Neuronal stem cell (in vitro differentiated cells): ENCODE measurements around the gene ARTN.

Experiments
- DNase-seq: peaks from one replicate; pipeline ENCODE4 v3.0.0-alpha.2; 2013; ENCODE audit warnings: low spot score
- H2AFZ ChIP-seq: one replicate; pipeline ENCODE4 v1.6.1; 2013; ENCODE audit warnings: mild to moderate bottlenecking, low read length, inconsistent platforms
- H2AK5ac ChIP-seq: 2 replicates; pipeline ENCODE4 v1.6.1; 2013; ENCODE audit warnings: low read depth, mild to moderate bottlenecking, inconsistent platforms, low read length, moderate library complexity, mixed read lengths
- H2BK120ac ChIP-seq: 2 replicates; pipeline ENCODE4 v1.6.1; 2013; ENCODE audit warnings: low read depth, mild to moderate bottlenecking, inconsistent platforms, low read length, moderate library complexity, mixed read lengths
- H2BK12ac ChIP-seq: one replicate; pipeline ENCODE4 v1.6.1; 2013; ENCODE audit warnings: low read length, inconsistent platforms
- H2BK15ac ChIP-seq: 2 replicates; pipeline ENCODE4 v1.6.1; 2013; ENCODE audit warnings: mild to moderate bottlenecking, low read length, inconsistent platforms, mixed read lengths
- H2BK5ac ChIP-seq: one replicate; pipeline ENCODE4 v1.6.1; 2013; ENCODE audit warnings: inconsistent platforms, mild to moderate bottlenecking, low read length, moderate library complexity
- H3K14ac ChIP-seq: one replicate; pipeline ENCODE4 v1.6.1; 2013; ENCODE audit warnings: low read length, inconsistent platforms
- H3K18ac ChIP-seq: 2 replicates; pipeline ENCODE4 v1.6.1; 2013; ENCODE audit warnings: low read length, inconsistent platforms
- H3K23ac ChIP-seq: 2 replicates; pipeline ENCODE4 v1.6.1; 2013; ENCODE audit warnings: low read depth, mild to moderate bottlenecking, mixed read lengths, low read length, inconsistent platforms; ENCODE audit not compliant: poor library complexity
- H3K27ac ChIP-seq: replicated peaks from 3 replicates; pipeline ENCODE4 v1.5.1; 2013; ENCODE audit warnings: low read length, inconsistent platforms
- H3K27me3 ChIP-seq, 3 experiments: 2 replicates each; pipeline ENCODE4 v1.6.1; 2013; ENCODE audit warnings: low read length in 3 of 3, mild to moderate bottlenecking in 2 of 3, inconsistent platforms in 1 of 3, low read depth in 1 of 3, mixed read lengths in 1 of 3, moderate library complexity in 1 of 3; ENCODE audit not compliant: control insufficient read depth in 3 of 3, insufficient read depth in 3 of 3
- H3K36me3 ChIP-seq, 2 donors: replicated peaks in 1 of 2; 2 replicates each; pipeline ENCODE4 v1.6.1; 2013; ENCODE audit warnings: low read length in 2 of 2; ENCODE audit not compliant: control insufficient read depth in 2 of 2, insufficient read depth in 2 of 2
- H3K4ac ChIP-seq: 2 replicates; pipeline ENCODE4 v1.6.1; 2013; ENCODE audit warnings: inconsistent platforms, mild to moderate bottlenecking, low read length, moderate library complexity
- H3K4me1 ChIP-seq, 2 donors: 1 replicate in 1 of 2; 2 replicates in 1 of 2; pipeline ENCODE4 v1.6.1; 2013; ENCODE audit warnings: low read length in 2 of 2, low read depth in 1 of 2; ENCODE audit not compliant: control insufficient read depth in 2 of 2, insufficient read depth in 1 of 2
- H3K4me2 ChIP-seq: one replicate; pipeline ENCODE4 v1.6.1; 2013; ENCODE audit warnings: mild to moderate bottlenecking, low read length, inconsistent platforms; ENCODE audit not compliant: insufficient read depth, poor library complexity, severe bottlenecking
- H3K4me3 ChIP-seq, 2 donors: 2 replicates each; pipeline ENCODE4 v1.5.1; 2013; ENCODE audit warnings: low read length in 2 of 2, mild to moderate bottlenecking in 2 of 2, inconsistent platforms in 1 of 2, moderate library complexity in 1 of 2
- H3K79me1 ChIP-seq: one replicate; pipeline ENCODE4 v1.6.1; 2013; ENCODE audit warnings: low read depth, mild to moderate bottlenecking, inconsistent platforms, low read length, moderate library complexity
- H3K9ac ChIP-seq: one replicate; pipeline ENCODE4 v1.6.1; 2013; ENCODE audit warnings: mild to moderate bottlenecking, low read depth, low read length, inconsistent platforms; ENCODE audit not compliant: poor library complexity
- H3K9me3 ChIP-seq, 2 donors: replicated peaks in 1 of 2; 2 replicates each; pipeline versions ENCODE3 to v1.6.1; 2013; ENCODE audit warnings: low read length in 2 of 2, mild to moderate bottlenecking in 2 of 2, inconsistent platforms in 1 of 2, low read depth in 1 of 2, mixed read lengths in 1 of 2, moderate library complexity in 1 of 2; ENCODE audit not compliant: control insufficient read depth in 2 of 2, insufficient read depth in 1 of 2
- H4K8ac ChIP-seq: one replicate; pipeline ENCODE4 v1.6.1; 2013; ENCODE audit warnings: low read depth, mild to moderate bottlenecking, inconsistent platforms, low read length, moderate library complexity
- H4K91ac ChIP-seq: one replicate; pipeline ENCODE4 v1.6.1; 2013; ENCODE audit warnings: low read length, low read depth, mild to moderate bottlenecking, inconsistent platforms; ENCODE audit not compliant: poor library complexity
- WGBS, 2 donors: extraction: QIAGEN DNeasy Blood & Tissue Kit; methylation state at CpG; one replicate each; pipeline ENCODE4 v1.1.7; 2013; ENCODE audit warnings: missing lambda C conversion rate in 2 of 2, mixed read lengths in 1 of 2; ENCODE audit not compliant: insufficient read length in 2 of 2, insufficient replicate concordance in 1 of 2; ENCODE audit errors: extremely low coverage in 2 of 2; 5-methylcytosine and 5-hydroxymethylcytosine counted together

Gene ARTN

DNA sequence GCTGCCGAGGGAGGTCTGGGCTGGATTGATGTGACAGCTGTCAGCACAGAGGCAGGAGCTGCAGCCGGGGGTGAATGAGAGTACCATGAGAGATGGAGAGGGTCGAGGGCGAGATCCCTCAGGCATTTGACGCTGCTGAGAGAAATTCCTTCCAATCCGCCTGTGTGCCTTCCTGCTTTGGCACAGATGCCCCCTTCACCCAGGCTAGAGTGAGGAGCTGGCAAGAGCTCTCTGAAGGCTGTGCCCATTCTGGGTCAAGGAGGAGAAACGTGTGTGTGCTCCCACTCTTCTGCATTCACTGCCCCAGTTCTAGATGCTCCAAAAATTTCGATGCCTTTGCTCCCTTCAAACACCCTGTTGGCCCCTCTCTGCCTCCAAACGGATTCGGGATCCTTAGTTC lies 4.8 kb downstream of the ARTN start:
- Histone ChIP-seq H2BK15ac (no peak overlapping the region), H3K9ac (peak overlapping the region; percentile 22), H3K4me3 (no peak overlapping the region), H3K9me3 (no peaks in the 10 kb centered on the region), H2BK12ac (no peak overlapping the region), H3K14ac (no peak overlapping the region), H3K18ac (no peak overlapping the region), H3K4ac (no peak overlapping the region), H2AFZ (no peak overlapping the region), H3K79me1 (peaks cover 1% of the 10 kb centered on the region), H3K27ac (no peak overlapping the region), H3K4me1 (peaks cover 8 to 19% of the 10 kb centered on the region in 2 donors), H3K4me2 (no peak overlapping the region), H3K27me3 (peaks cover 0 to 14% (median 14%) of the 10 kb centered on the region in 3 experiments), H4K91ac (no peak overlapping the region), H2BK120ac (no peak overlapping the region), H2AK5ac (no peak overlapping the region), H4K8ac (no peak overlapping the region), H3K23ac (no peak overlapping the region), H3K36me3 (no peaks in the 10 kb centered on the region), H2BK5ac (no peak overlapping the region)
- no peak for DNase-seq
- WGBS, 2 donors: no CpG with 5 or more reads among the region's 10 CpGs

DNA sequence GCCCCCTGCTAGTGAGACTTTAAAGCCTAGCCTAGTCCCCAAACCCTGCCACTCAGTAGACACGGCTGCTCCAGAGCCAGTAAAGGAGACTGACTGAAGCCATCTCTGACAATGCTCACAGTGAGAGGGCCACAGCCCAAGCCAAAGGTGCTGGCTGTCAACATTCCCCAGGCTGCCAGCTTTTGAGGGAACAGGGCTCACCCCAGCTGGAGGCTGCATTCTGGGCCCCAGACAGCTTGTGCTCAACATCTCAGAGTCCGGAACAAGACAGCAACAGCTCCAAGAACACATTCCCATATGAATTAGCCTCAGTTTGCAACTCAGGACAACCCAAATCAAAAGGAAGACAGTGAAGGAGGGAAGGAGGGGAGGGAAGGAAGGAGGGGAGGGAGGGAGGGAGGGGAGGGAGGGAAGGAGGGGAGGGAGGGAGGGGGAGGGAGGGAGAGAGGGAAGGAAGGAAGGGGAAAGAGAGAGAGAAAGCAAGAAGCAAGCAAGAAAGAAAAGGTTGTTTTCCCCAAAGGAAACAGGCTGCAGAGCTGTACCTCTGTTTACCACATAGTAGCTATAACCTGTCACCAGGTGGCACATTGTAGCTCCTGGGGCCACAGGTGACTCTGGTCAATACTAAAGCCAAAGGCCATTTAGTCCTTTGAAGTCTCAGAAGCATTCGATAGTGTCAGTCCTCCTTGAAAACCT lies 5.4 kb downstream of the ARTN start:
- H3K14ac ChIP-seq: no peak overlapping the region
- no peak for DNase-seq

DNA sequence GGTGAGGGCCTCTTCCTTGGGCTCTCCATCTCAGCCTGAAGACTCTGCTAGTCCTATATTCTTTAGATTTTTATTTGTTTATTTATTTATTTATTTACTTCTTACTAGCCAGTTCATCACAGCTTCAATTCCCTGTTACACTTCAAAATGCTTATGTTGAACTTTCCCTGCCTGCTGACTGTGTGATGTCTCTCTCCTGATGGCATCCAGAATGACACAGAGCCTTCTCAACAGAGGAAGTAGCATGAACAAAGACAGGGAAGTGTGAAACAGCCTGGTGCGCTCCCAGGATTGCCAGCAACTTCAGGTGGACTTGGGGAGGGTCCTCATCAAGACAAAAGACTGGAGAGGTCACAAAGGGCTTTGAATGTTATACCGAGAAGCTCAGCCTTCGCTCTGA lies 8.8 kb downstream of the ARTN start:
- Histone ChIP-seq H3K36me3 (no peaks in the 10 kb centered on the region), H3K4me1 (peaks cover 3 to 5% of the 10 kb centered on the region in 2 donors), H3K79me1 (no peaks in the 10 kb centered on the region), H3K9ac (no peak overlapping the region), H3K27ac (no peak overlapping the region), H2AK5ac (no peak overlapping the region), H3K4me3 (no peak overlapping the region), H2BK5ac (no peak overlapping the region), H3K18ac (no peak overlapping the region), H2BK15ac (no peak overlapping the region), H2BK12ac (no peak overlapping the region), H4K91ac (no peak overlapping the region), H4K8ac (no peak overlapping the region), H3K4ac (no peak overlapping the region), H2AFZ (no peak overlapping the region), H3K9me3 (no peaks in the 10 kb centered on the region), H3K14ac (no peak overlapping the region), H2BK120ac (no peak overlapping the region), H3K27me3 (peaks cover 0 to 4% (median 2%) of the 10 kb centered on the region in 3 experiments), H3K4me2 (no peak overlapping the region), H3K23ac (no peak overlapping the region)
- no CpG with 5 or more reads among the region's 3 CpGs for WGBS, 2 donors
- no peak for DNase-seq

More for the DNA sequence above, 5.4 kb downstream of the ARTN start:
- Histone ChIP-seq H3K4ac (no peak overlapping the region), H3K23ac (no peak overlapping the region), H2BK5ac (no peak overlapping the region), H3K18ac (no peak overlapping the region), H3K27me3 (peaks cover 0 to 14% (median 14%) of the 10 kb centered on the region in 3 experiments), H3K27ac (no peak overlapping the region), H2AK5ac (no peak overlapping the region), H3K36me3 (no peaks in the 10 kb centered on the region), H2AFZ (no peak overlapping the region), H3K4me1 (peaks cover 8 to 15% of the 10 kb centered on the region in 2 donors), H4K91ac (no peak overlapping the region), H3K9me3 (no peaks in the 10 kb centered on the region), H2BK120ac (no peak overlapping the region), H3K4me3 (no peak overlapping the region), H3K4me2 (no peak overlapping the region), H2BK15ac (no peak overlapping the region), H3K9ac (no peak overlapping the region), H4K8ac (no peak overlapping the region), H3K79me1 (peaks cover 1% of the 10 kb centered on the region), H2BK12ac (no peak overlapping the region)
- no CpG with 5 or more reads among the region's 3 CpGs for WGBS, 2 donors

DNA sequence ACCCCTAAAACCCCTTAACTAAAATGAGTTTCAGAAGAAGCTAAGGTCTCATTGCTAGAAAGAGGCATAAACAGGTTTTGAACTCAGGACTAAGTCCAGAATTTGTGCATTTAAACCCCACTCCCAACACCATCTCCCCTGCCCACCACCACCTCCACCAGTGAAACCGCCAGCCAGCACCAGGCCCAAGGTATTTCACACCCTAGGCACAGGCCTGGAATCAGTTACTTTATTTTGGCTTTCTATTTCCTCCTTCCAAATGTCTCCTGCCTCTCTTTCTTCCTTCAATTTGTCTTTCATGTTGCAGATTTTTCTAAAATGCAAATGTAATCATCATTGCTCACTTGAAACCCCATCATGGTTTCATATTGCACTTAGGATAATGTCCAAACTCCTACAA lies 11.3 kb downstream of the ARTN start:
- Histone ChIP-seq H4K91ac (no peak overlapping the region), H3K36me3 (peaks cover 4 to 5% of the 10 kb centered on the region in 2 donors), H3K18ac (no peak overlapping the region), H2BK15ac (no peak overlapping the region), H2BK5ac (no peak overlapping the region), H3K27ac (no peak overlapping the region), H2BK12ac (no peak overlapping the region), H3K4ac (no peak overlapping the region), H4K8ac (no peak overlapping the region), H3K4me2 (no peak overlapping the region), H3K9ac (no peak overlapping the region), H3K27me3 (no peaks in the 10 kb centered on the region), H2BK120ac (no peak overlapping the region), H3K4me1 (peaks cover 9 to 11% of the 10 kb centered on the region in 2 donors), H3K14ac (no peak overlapping the region), H3K23ac (no peak overlapping the region), H3K9me3 (no peaks in the 10 kb centered on the region), H3K79me1 (peaks cover 3% of the 10 kb centered on the region), H2AFZ (no peak overlapping the region), H2AK5ac (no peak overlapping the region), H3K4me3 (no peak overlapping the region)
- WGBS, 2 donors: no CpG with 5 or more reads among the region's 1 CpG
- DNase-seq: no peak
